ENCODE data around the gene ZNF746.

ZNF746 gene

DNA sequence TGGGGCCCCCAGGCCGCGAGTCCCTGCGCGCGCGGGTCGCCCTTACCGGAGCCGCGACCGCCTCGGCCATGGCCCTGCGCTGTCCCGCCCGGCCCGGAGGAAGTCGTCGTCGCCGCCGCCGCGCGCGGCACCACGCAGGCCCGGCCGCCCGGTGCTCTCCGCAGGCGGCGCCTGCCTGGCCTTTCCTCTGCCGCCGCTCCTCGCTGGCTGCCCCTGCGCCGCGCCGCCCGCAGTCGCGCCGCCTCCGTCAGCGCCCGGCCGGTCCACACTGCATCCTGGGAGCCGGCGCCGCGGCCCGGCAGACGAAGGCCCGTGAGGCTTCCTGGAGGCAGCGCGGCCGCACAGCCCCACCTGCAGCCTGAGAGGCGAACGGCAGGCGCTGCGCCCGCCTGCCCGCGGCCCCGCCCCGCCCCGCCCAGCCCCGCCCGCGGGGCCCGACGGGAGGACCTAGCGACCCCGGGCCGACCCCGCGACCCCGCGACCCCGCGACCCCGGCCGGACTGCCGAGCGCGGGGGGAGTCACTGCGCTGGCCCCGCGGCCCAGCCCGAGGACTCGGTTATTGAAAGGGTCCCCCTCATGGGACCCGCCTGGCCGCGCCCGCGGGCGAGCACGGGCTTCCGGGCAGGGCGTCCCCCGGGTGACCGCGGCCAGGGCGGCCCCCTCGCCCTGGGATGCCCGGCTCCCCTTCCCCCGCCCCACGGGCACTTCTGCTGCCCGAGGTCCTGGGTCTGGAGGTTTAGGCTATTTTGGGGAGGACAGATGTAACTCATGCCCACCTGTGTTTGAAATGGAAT, at the start of gene ZNF746:
Gene ZNF746 (minus strand): TSS at position 343 of the 795 bp plus-strand sequence. CDS start 273 bp downstream, at position 70.
- TF ChIP-seq TEAD4 (IDR thresholded peaks at IDR 0.05) = no peak
- TF ChIP-seq USF1 (IDR thresholded peaks at IDR 0.05) = no peak
- no peak for TF ChIP-seq EGR1 (IDR thresholded peaks at IDR 0.05)
- TF ChIP-seq ZBTB7A (IDR thresholded peaks at IDR 0.05; ENCODE audit: low read depth) = peak; percentile 88; the same call in 1 of the 2 replicates
- TF ChIP-seq NFIC (IDR thresholded peaks at IDR 0.05) = no peak
- no peak for TF ChIP-seq REST (IDR thresholded peaks at IDR 0.05; ENCODE audit: low read depth)
- TF ChIP-seq TAF1 (IDR thresholded peaks at IDR 0.05; ENCODE audit: low read depth) = no peak
- no peak for TF ChIP-seq FOXM1 (IDR thresholded peaks at IDR 0.05; ENCODE audit: borderline replicate concordance, low read depth)
- peak; percentile 20; the same call in 1 of the 2 replicates for TF ChIP-seq YY1 (IDR thresholded peaks at IDR 0.05; ENCODE audit: low read depth)
- no peak for TF ChIP-seq EP300 (IDR thresholded peaks at IDR 0.05; ENCODE audit: borderline replicate concordance)
- TF ChIP-seq, protein P1, sequence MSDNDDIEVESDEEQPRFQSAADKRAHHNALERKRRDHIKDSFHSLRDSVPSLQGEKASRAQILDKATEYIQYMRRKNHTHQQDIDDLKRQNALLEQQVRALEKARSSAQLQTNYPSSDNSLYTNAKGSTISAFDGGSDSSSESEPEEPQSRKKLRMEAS (IDR thresholded peaks at IDR 0.05) = peak; percentile 44; the same call in 1 of the 2 replicates
- TF ChIP-seq TCF12 (IDR thresholded peaks at IDR 0.05; ENCODE audit: low read depth) = peak; percentile 38; the same call in 1 of the 2 replicates
- TF ChIP-seq CEBPB (IDR thresholded peaks at IDR 0.05) = no peak
- peak; percentile 54; the same call in 1 of the 2 replicates for TF ChIP-seq RAD21 (IDR thresholded peaks at IDR 0.05; ENCODE audit: low read depth)
- TF ChIP-seq CREB1 (IDR thresholded peaks at IDR 0.05; ENCODE audit: low read depth) = no peak

DNA sequence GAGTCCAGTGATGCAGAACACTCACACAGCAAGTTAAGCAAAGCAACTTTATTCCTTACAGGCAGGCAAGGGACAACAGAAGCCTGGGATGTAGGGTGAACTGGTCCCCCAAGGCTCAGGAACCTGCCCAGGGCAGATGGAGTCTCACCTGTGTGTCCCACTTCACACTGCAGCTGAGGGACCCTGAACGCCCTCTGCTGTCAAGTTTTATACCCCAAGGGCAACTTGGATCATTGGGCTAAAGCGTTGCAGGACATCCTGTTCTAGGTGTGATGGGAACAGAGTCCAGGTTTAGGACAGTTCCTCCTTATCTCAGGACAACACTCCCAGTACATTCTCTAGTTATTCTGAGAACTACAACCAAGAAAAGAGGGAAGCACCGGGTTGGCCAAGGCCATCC, 49.5 kb upstream of the ZNF746 start:
- TF ChIP-seq, protein P1 (IDR thresholded peaks at IDR 0.05) = no peak
- TF ChIP-seq FOXM1 (IDR thresholded peaks at IDR 0.05; ENCODE audit: borderline replicate concordance, low read depth) (no peak), TCF12 (IDR thresholded peaks at IDR 0.05; ENCODE audit: low read depth) (no peak), USF1 (IDR thresholded peaks at IDR 0.05) (no peak), RAD21 (IDR thresholded peaks at IDR 0.05; ENCODE audit: low read depth) (no peak), CEBPB (IDR thresholded peaks at IDR 0.05) (no peak), EP300 (IDR thresholded peaks at IDR 0.05; ENCODE audit: borderline replicate concordance) (no peak), EGR1 (IDR thresholded peaks at IDR 0.05) (no peak), ZBTB7A (IDR thresholded peaks at IDR 0.05; ENCODE audit: low read depth) (no peak), REST (IDR thresholded peaks at IDR 0.05; ENCODE audit: low read depth) (no peak), NFIC (IDR thresholded peaks at IDR 0.05) (no peak), CREB1 (IDR thresholded peaks at IDR 0.05; ENCODE audit: low read depth) (no peak), YY1 (IDR thresholded peaks at IDR 0.05; ENCODE audit: low read depth) (no peak), TEAD4 (IDR thresholded peaks at IDR 0.05) (no peak), TAF1 (IDR thresholded peaks at IDR 0.05; ENCODE audit: low read depth) (no peak)

DNA sequence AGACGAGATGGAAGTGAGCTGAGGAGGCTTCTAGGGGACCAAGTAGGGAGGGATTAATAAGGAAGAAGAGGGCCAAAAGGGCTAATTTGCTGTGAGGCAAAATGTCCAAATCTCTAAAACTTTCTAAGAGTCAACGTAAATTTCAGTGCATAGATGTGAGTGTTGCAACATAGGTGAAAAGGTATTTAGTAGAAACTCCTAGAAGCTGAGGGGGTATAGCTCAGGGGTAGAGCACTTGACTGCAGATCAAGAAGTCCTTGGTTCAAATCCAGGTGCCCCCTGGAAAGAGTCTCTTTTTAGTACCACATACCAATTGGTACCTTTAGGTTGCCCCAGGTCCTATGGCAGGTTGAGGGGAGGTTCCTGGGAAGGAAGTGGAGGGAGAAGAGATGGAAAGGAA, 48.7 kb upstream of the ZNF746 start:
- TF ChIP-seq EGR1 (IDR thresholded peaks at IDR 0.05) (no peak), USF1 (IDR thresholded peaks at IDR 0.05) (no peak), CEBPB (IDR thresholded peaks at IDR 0.05) (no peak), EP300 (IDR thresholded peaks at IDR 0.05; ENCODE audit: borderline replicate concordance) (no peak), FOXM1 (IDR thresholded peaks at IDR 0.05; ENCODE audit: borderline replicate concordance, low read depth) (no peak), NFIC (IDR thresholded peaks at IDR 0.05) (no peak), TAF1 (IDR thresholded peaks at IDR 0.05; ENCODE audit: low read depth) (no peak), CREB1 (IDR thresholded peaks at IDR 0.05; ENCODE audit: low read depth) (no peak), REST (IDR thresholded peaks at IDR 0.05; ENCODE audit: low read depth) (no peak)
